Fibroblast of lung (primary cell): ENCODE data around the gene IQGAP2. TPM values are rescaled to one million over a fixed set of nuclear protein-coding genes. Genes with fewer than 3 reads are reported as not detected.

ENCODE experiments used
- DNase-seq, 2 donors: peaks; one replicate each; pipeline versions ENCODE4 v3.0.0 to v3.0.0-alpha.2; 2010; ENCODE audit warnings: low read depth in 2 of 2
- H2AFZ ChIP-seq: 2 replicates; pipeline ENCODE4 v1.5.1; 2012; ENCODE audit warnings: low read length, control low read depth, inconsistent platforms
- H3K27ac ChIP-seq: 2 replicates; pipeline ENCODE4 v1.5.1; 2011; ENCODE audit warnings: low read length, control low read depth; ENCODE audit not compliant: insufficient read depth
- H3K27me3 ChIP-seq: 2 replicates; pipeline ENCODE4 v1.5.1; 2011; ENCODE audit warnings: mild to moderate bottlenecking, low read length; ENCODE audit not compliant: control insufficient read depth, insufficient read depth
- H3K36me3 ChIP-seq: 2 replicates; pipeline ENCODE4 v1.5.1; 2011; ENCODE audit warnings: low read length; ENCODE audit not compliant: control insufficient read depth, insufficient read depth
- H3K4me1 ChIP-seq: 2 replicates; pipeline ENCODE4 v1.5.1; 2011; ENCODE audit warnings: low read length; ENCODE audit not compliant: control insufficient read depth, insufficient read depth; ENCODE audit errors: extremely low read depth
- H3K4me2 ChIP-seq: 2 replicates; pipeline ENCODE4 v1.5.1; 2011; ENCODE audit warnings: low read length, control low read depth; ENCODE audit not compliant: insufficient read depth; ENCODE audit errors: extremely low read depth
- H3K4me3 ChIP-seq, 4 experiments: fragments of 200-600 bp in 1 of 4; sonication (generic) in 1 of 4; replicated peaks in 1 of 4; 2 replicates each; pipeline ENCODE4 v1.5.1; 2011 to 2016; ENCODE audit warnings: low read length in 4 of 4, low read depth in 3 of 4, mild to moderate bottlenecking in 3 of 4, control low read depth in 2 of 4, inconsistent platforms in 1 of 4, mixed read lengths in 1 of 4; ENCODE audit not compliant: insufficient read depth in 1 of 4; ENCODE audit errors: control extremely low read depth in 1 of 4
- H3K79me2 ChIP-seq: 2 replicates; pipeline ENCODE4 v1.5.1; 2012; ENCODE audit warnings: mild to moderate bottlenecking, low read length, inconsistent platforms; ENCODE audit not compliant: control insufficient read depth, insufficient read depth
- H3K9ac ChIP-seq: 2 replicates; pipeline ENCODE4 v1.5.1; 2011; ENCODE audit warnings: mild to moderate bottlenecking, low read length, control low read depth; ENCODE audit not compliant: insufficient read depth
- H3K9me3 ChIP-seq: 2 replicates; pipeline ENCODE4 v1.5.1; 2012; ENCODE audit warnings: low read depth, low read length; ENCODE audit not compliant: control insufficient read depth, insufficient read depth
- H4K20me1 ChIP-seq: 2 replicates; pipeline ENCODE4 v1.5.1; 2011; ENCODE audit warnings: low read length; ENCODE audit not compliant: control insufficient read depth, insufficient read depth; ENCODE audit errors: extremely low read depth
- EZH2 ChIP-seq: IDR thresholded peaks from 2 replicates; pipeline ENCODE4 v1.5.1; 2012; ENCODE audit warnings: low read length, control low read depth, mild to moderate bottlenecking; ENCODE audit errors: missing control alignments
- polyA plus RNA-seq, 2 donors: library from polyadenylated mRNA; depleted of rRNA in 1 of 2; stranded (reverse) in 1 of 2; unstranded in 1 of 2; fragments of >200 nt; gene quantifications; 2 replicates each; pipeline ENCODE4 v1.2.1, GENCODE V29; 2011 to 2012; ENCODE audit warnings: missing spikeins in 1 of 2
- total RNA-seq: library from RNA; depleted of rRNA; stranded (reverse); fragments of >200 nt; gene quantifications from 2 replicates; pipeline ENCODE4 v1.2.1, GENCODE V29; 2014
- TF ChIP-seq, protein P1 (sequence below), 2 donors: IDR thresholded peaks in 1 of 2; conservative IDR thresholded peaks in 1 of 2; 1 replicate in 1 of 2; 2 replicates in 1 of 2; pipeline ENCODE4 v1.5.1; 2011 to 2012; ENCODE audit warnings: low read length in 2 of 2, control low read depth in 1 of 2, inconsistent platforms in 1 of 2, low read depth in 1 of 2, mild to moderate bottlenecking in 1 of 2

Gene IQGAP2
- total and polyA plus RNA-seq, 2 donors (not counting 1 experiment from before 2014, with no cell fraction given): 5.1 to 7.9 TPM

DNA sequence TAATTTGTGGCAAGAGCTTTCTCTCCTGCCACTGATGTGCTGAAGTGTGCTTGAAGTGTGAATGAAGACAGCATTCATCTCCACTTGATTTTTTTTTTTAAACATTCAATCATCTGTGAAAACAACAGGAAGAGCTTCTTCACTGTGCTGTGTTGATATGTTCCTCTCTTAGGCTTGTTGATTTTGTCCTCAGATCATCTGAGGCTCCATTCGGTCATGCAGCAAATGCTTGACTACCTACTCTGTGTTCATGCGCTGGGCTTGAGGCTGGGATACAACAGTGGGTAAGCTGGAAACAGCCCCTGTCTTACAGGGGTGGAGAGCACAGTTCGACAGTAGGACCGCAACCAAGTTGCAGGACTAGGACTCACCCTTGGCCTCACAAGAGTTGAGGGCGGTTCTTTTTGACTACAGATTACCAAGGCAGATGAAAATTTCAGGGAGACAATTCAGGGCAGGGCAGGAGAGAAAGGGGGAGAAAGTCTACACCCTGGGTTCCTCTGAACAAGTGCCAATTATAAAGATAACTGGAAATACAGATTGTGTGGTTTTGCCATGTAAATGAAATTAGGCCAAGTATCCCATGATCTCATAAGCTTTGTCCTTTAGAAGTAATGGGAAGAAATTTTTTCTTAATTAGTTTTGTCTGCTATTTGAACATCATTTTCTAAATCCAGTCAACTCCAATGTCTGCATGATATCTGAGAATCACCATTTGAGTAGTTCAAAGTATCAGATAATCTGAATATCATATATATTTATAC lies 281.9 kb downstream of the IQGAP2 start:
- H3K27me3 ChIP-seq: no peaks in the 10 kb centered on the region
- H3K27ac ChIP-seq: no peak overlapping the region

DNA sequence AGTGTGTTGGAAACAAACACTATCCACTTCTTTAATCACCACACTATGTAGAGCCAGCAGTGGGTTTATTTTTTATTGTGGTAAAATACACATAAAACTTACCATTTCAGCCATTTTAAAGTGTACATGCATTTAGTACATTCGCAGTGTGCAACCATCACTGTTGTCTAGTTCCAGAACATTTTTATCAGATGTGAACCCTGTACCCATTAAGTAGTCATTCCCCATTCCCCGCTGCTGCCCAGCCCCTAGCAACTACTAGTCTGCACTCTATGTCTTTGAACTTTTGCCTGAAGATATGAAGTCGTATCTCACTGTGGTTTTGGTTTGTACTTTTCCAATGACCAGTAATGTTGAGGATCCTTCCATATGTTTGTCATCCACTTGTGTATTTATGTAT lies 282.6 kb downstream of the IQGAP2 start:
- no peak overlapping the region for H3K27ac ChIP-seq
- H3K4me3 ChIP-seq: no peak overlapping the region
- TF ChIP-seq EZH2: no peak
- TF ChIP-seq, protein P1, sequence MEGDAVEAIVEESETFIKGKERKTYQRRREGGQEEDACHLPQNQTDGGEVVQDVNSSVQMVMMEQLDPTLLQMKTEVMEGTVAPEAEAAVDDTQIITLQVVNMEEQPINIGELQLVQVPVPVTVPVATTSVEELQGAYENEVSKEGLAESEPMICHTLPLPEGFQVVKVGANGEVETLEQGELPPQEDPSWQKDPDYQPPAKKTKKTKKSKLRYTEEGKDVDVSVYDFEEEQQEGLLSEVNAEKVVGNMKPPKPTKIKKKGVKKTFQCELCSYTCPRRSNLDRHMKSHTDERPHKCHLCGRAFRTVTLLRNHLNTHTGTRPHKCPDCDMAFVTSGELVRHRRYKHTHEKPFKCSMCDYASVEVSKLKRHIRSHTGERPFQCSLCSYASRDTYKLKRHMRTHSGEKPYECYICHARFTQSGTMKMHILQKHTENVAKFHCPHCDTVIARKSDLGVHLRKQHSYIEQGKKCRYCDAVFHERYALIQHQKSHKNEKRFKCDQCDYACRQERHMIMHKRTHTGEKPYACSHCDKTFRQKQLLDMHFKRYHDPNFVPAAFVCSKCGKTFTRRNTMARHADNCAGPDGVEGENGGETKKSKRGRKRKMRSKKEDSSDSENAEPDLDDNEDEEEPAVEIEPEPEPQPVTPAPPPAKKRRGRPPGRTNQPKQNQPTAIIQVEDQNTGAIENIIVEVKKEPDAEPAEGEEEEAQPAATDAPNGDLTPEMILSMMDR (conservative IDR thresholded peaks at IDR 0.05 in 1 of 2, IDR thresholded peaks at IDR 0.05 in 1 of 2; ENCODE audit: low read depth in 1 of 2, low read length in 2 of 2): no peak
- no peak overlapping the region for H3K9ac ChIP-seq
- no peaks in the 10 kb centered on the region for H3K79me2 ChIP-seq
- no peak overlapping the region for H2AFZ ChIP-seq
- no peaks in the 10 kb centered on the region for H3K27me3 ChIP-seq
- no peaks in the 10 kb centered on the region for H3K9me3 ChIP-seq
- no peaks in the 10 kb centered on the region for H3K36me3 ChIP-seq
- no peaks in the 10 kb centered on the region for H4K20me1 ChIP-seq
- H3K4me1 ChIP-seq: peaks cover 7% of the 10 kb centered on the region
- no peak overlapping the region for H3K4me2 ChIP-seq
- DNase-seq: no peak

More for the DNA sequence above, 281.9 kb downstream of the IQGAP2 start:
- Histone ChIP-seq H3K4me2 (no peak overlapping the region), H3K4me1 (peaks cover 6% of the 10 kb centered on the region), H3K4me3 (no peak overlapping the region), H2AFZ (no peak overlapping the region), H4K20me1 (no peaks in the 10 kb centered on the region), H3K79me2 (no peaks in the 10 kb centered on the region), H3K9ac (no peak overlapping the region), H3K9me3 (no peaks in the 10 kb centered on the region), H3K36me3 (no peaks in the 10 kb centered on the region)
- TF ChIP-seq EZH2: no peak
- TF ChIP-seq, protein P1 (conservative IDR thresholded peaks at IDR 0.05 in 1 of 2, IDR thresholded peaks at IDR 0.05 in 1 of 2; ENCODE audit: low read depth in 1 of 2, low read length in 2 of 2): no peak
- DNase-seq: no peak

DNA sequence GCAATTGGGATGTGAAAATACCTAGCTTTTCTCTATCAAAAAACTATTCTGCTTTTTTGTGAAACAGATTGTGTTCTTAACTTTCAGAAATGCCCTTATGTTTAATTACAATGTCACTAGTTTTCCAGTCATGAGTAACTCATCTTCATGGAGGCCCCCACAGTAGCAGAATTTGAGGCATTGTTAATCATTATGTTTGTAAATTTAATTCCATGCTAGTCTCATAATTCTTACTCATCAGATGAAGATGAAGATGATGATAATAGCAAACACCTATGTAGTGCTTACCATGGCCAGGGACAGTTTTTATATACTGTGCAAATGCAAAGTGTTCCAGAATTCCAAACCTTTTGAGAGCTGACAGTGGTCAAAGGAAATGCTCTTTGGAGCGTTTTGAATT lies 285.1 kb downstream of the IQGAP2 start:
- H3K4me1 ChIP-seq: peaks cover 16% of the 10 kb centered on the region
- H3K36me3 ChIP-seq: no peaks in the 10 kb centered on the region
- H2AFZ ChIP-seq: no peak overlapping the region
- H3K79me2 ChIP-seq: no peaks in the 10 kb centered on the region
- H3K4me3 ChIP-seq: no peak overlapping the region
- DNase-seq: no peak
- H3K9ac ChIP-seq: no peak overlapping the region
- H3K9me3 ChIP-seq: no peaks in the 10 kb centered on the region
- H4K20me1 ChIP-seq: no peaks in the 10 kb centered on the region
- H3K4me2 ChIP-seq: no peak overlapping the region
- H3K27me3 ChIP-seq: no peaks in the 10 kb centered on the region
- H3K27ac ChIP-seq: peak overlapping the region; percentile 72
- TF ChIP-seq EZH2: no peak
- TF ChIP-seq, protein P1 (conservative IDR thresholded peaks at IDR 0.05 in 1 of 2, IDR thresholded peaks at IDR 0.05 in 1 of 2; ENCODE audit: low read depth in 1 of 2, low read length in 2 of 2): no peak
